HEK293 (cell line): ENCODE results near the gene FANCL.
A peak's percentile ranks its signal among the peaks of the same experiment; 100 is the strongest.

Experiments used
- CTCF ChIA-PET: fragments of 350-600 bp; formaldehyde crosslinking; extraction: SDS; loops from one replicate; lab custom pipeline; 2021; ENCODE audit warnings: antibody characterized with exemption; lab: Yijun Ruan, JAX
- POLR2A ChIA-PET: fragments of 300-600 bp; formaldehyde crosslinking; extraction: SDS; loops from one replicate; lab custom pipeline; 2020; ENCODE audit warnings: antibody characterized with exemption, inconsistent platforms; lab: Yijun Ruan, JAX
- H3K27ac ChIP-seq: fragments of 200-500 bp; sonication (Bioruptor generic); 2 replicates; pipeline ENCODE4 v1.5.1; 2014; ENCODE audit warnings: low read depth, low read length, control low read depth, inconsistent platforms; ENCODE audit errors: extremely low read depth
- H3K36me3 ChIP-seq, 2 experiments: fragments of 200-500 bp in 1 of 2; sonication (Bioruptor generic) in 1 of 2; 1 replicate in 1 of 2; 2 replicates in 1 of 2; pipeline ENCODE4 v1.5.1; 2014 to 2017; ENCODE audit warnings: inconsistent platforms in 2 of 2, low read length in 2 of 2; ENCODE audit not compliant: control insufficient read depth in 2 of 2, insufficient read depth in 1 of 2
- H3K4me1 ChIP-seq: fragments of 200-500 bp; sonication (Bioruptor generic); 2 replicates; pipeline ENCODE4 v1.5.1; 2014; ENCODE audit warnings: mild to moderate bottlenecking, low read length, inconsistent platforms; ENCODE audit not compliant: control insufficient read depth, insufficient read depth
- H3K4me3 ChIP-seq: 2 replicates; pipeline ENCODE4 v1.5.1; 2011; ENCODE audit warnings: low read depth, mild to moderate bottlenecking, control low read depth, low read length, moderate library complexity
- H3K9me3 ChIP-seq: fragments of 200-500 bp; sonication (Bioruptor generic); 2 replicates; pipeline ENCODE4 v1.5.1; 2014; ENCODE audit warnings: low read depth, low read length, inconsistent platforms; ENCODE audit not compliant: control insufficient read depth, insufficient read depth
- CTCF ChIP-seq: fragments of 450-650 bp; formaldehyde crosslinking; IDR thresholded peaks from 2 replicates; pipeline ENCODE4 v1.5.1; 2016; ENCODE audit warnings: missing biosample characterization, missing genetic modification characterization
- HOXA7 ChIP-seq: sonication (generic); formaldehyde crosslinking; IDR thresholded peaks from 2 replicates; pipeline ENCODE4 v1.8.1; 2022; ENCODE audit warnings: missing genetic modification reagents, borderline replicate concordance
- HOXD13 ChIP-seq: sonication (generic); formaldehyde crosslinking; IDR thresholded peaks from 2 replicates; pipeline ENCODE4 v1.8.0; 2022; ENCODE audit warnings: missing genetic modification reagents, borderline replicate concordance
- SALL2 ChIP-seq: fragments of 450-650 bp; formaldehyde crosslinking; IDR thresholded peaks from 2 replicates; pipeline ENCODE4 v1.5.0; 2017; ENCODE audit warnings: missing biosample characterization, mild to moderate bottlenecking, missing genetic modification characterization, borderline replicate concordance
- SCRT2 ChIP-seq: fragments of 450-650 bp; formaldehyde crosslinking; IDR thresholded peaks from 2 replicates; pipeline ENCODE4 v1.5.1; 2016; ENCODE audit warnings: missing biosample characterization, missing genetic modification characterization
- SETDB1 ChIP-seq: IDR thresholded peaks from one replicate; pipeline ENCODE4 v1.6.1; 2017; ENCODE audit warnings: mild to moderate bottlenecking, low read length, moderate library complexity, mixed read lengths; ENCODE audit not compliant: insufficient read length
- TCF7L2 ChIP-seq: IDR thresholded peaks from 2 replicates; pipeline ENCODE4 v1.6.1; 2011; ENCODE audit warnings: low read depth, mild to moderate bottlenecking, inconsistent platforms, low read length, moderate library complexity, borderline replicate concordance
- ZNF112 ChIP-seq: fragments of 450-650 bp; formaldehyde crosslinking; IDR thresholded peaks from 2 replicates; pipeline ENCODE4 v1.5.0; 2017; ENCODE audit warnings: missing biosample characterization, missing genetic modification characterization
- ZNF133 ChIP-seq: fragments of 450-650 bp; formaldehyde crosslinking; IDR thresholded peaks from 2 replicates; pipeline ENCODE4 v1.5.1; 2016; ENCODE audit warnings: missing biosample characterization, missing genetic modification characterization
- ZNF19 ChIP-seq: fragments of 450-650 bp; formaldehyde crosslinking; IDR thresholded peaks from 2 replicates; pipeline ENCODE4; 2016; ENCODE audit warnings: missing biosample characterization, missing genetic modification characterization, low read depth
- ZNF221 ChIP-seq: fragments of 450-650 bp; formaldehyde crosslinking; IDR thresholded peaks from 2 replicates; pipeline ENCODE4 v1.5.1; 2017; ENCODE audit warnings: missing biosample characterization, missing genetic modification characterization, borderline replicate concordance
- ZNF302 ChIP-seq: fragments of 450-650 bp; formaldehyde crosslinking; IDR thresholded peaks from 2 replicates; pipeline ENCODE4 v1.5.1; 2016; ENCODE audit warnings: missing biosample characterization, missing genetic modification characterization, low read depth
- ZNF341 ChIP-seq: fragments of 450-650 bp; formaldehyde crosslinking; IDR thresholded peaks from 2 replicates; pipeline ENCODE4; 2016; ENCODE audit warnings: low read depth, missing biosample characterization, missing genetic modification characterization
- ZNF354C ChIP-seq: fragments of 450-650 bp; formaldehyde crosslinking; IDR thresholded peaks from 2 replicates; pipeline ENCODE4 v1.5.1; 2016; ENCODE audit warnings: missing biosample characterization, missing genetic modification characterization, low read depth, borderline replicate concordance
- ZNF404 ChIP-seq: fragments of 450-650 bp; formaldehyde crosslinking; IDR thresholded peaks from 2 replicates; pipeline ENCODE4 v1.5.1; 2017; ENCODE audit warnings: missing biosample characterization, missing genetic modification characterization
- ZNF423 ChIP-seq: fragments of 450-650 bp; formaldehyde crosslinking; IDR thresholded peaks from 2 replicates; pipeline ENCODE4 v1.5.1; 2016; ENCODE audit warnings: missing biosample characterization, missing genetic modification characterization
- ZNF501 ChIP-seq: fragments of 450-650 bp; formaldehyde crosslinking; IDR thresholded peaks from 2 replicates; pipeline ENCODE4 v1.5.1; 2016; ENCODE audit warnings: missing biosample characterization, missing genetic modification characterization
- ZNF521 ChIP-seq: fragments of 450-650 bp; formaldehyde crosslinking; IDR thresholded peaks from 2 replicates; pipeline ENCODE4 v1.5.1; 2017; ENCODE audit warnings: missing biosample characterization, mild to moderate bottlenecking, missing genetic modification characterization
- ZNF664 ChIP-seq: fragments of 450-650 bp; formaldehyde crosslinking; IDR thresholded peaks from 2 replicates; pipeline ENCODE4 v1.5.1; 2016; ENCODE audit warnings: missing biosample characterization, missing genetic modification characterization
- TF ChIP-seq, protein P1 (sequence below): fragments of 450-650 bp; formaldehyde crosslinking; IDR thresholded peaks from 2 replicates; pipeline ENCODE4 v1.5.1; 2016; ENCODE audit warnings: missing biosample characterization, missing genetic modification characterization
- TF ChIP-seq, protein P2 (sequence below): fragments of 450-650 bp; formaldehyde crosslinking; IDR thresholded peaks from 2 replicates; pipeline ENCODE4 v1.5.1; 2016; ENCODE audit warnings: missing biosample characterization, missing genetic modification characterization

The FANCL gene

DNA sequence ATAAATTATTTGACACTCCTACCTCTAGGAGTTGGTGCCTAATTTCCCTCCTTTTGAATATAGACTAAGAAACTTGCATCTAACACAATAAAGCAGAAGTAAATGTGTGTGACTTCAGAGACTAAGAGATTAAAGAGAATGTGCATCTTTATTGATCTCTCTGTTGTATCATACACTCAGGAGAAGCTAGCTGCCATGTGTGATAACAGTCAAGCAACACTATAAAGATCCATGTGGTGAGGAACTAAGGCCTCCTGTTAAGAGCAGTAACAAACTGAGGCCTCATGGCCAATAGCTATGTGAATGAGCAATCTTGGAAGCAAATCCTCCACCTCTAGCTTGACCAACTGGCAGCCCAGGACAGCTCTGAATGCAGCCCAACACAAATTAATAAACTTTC is 3.4 kb downstream of the FANCL start:
- H3K9me3 ChIP-seq = no peaks in the 10 kb centered on the region
- ChIA-PET CTCF (interaction anchor here (0.6 kb wide), 1 partner anchor 1512 kb away, joined by 4 read pairs; no protein-coding TSS in a partner anchor), POLR2A (no interaction called here)
- H3K4me3 ChIP-seq = no peak overlapping the region
- no peaks in the 10 kb centered on the region for H3K36me3 ChIP-seq
- no peaks in the 10 kb centered on the region for H3K4me1 ChIP-seq
- no peak overlapping the region for H3K27ac ChIP-seq
- TF ChIP-seq HOXD13 (CRISPR knock-in tag) = no peak
- no peak for TF ChIP-seq SALL2
- TF ChIP-seq HOXA7 (CRISPR knock-in tag) = no peak
- no peak for TF ChIP-seq ZNF112 (tag by site-specific recombination)
- no peak for TF ChIP-seq ZNF501 (tag by site-specific recombination)
- no peak for TF ChIP-seq ZNF521 (tag by site-specific recombination)
- no peak for TF ChIP-seq ZNF341 (tag by site-specific recombination)
- TF ChIP-seq ZNF404 (tag by site-specific recombination) = no peak
- no peak for TF ChIP-seq SCRT2 (tag by site-specific recombination)
- TF ChIP-seq, protein P1, sequence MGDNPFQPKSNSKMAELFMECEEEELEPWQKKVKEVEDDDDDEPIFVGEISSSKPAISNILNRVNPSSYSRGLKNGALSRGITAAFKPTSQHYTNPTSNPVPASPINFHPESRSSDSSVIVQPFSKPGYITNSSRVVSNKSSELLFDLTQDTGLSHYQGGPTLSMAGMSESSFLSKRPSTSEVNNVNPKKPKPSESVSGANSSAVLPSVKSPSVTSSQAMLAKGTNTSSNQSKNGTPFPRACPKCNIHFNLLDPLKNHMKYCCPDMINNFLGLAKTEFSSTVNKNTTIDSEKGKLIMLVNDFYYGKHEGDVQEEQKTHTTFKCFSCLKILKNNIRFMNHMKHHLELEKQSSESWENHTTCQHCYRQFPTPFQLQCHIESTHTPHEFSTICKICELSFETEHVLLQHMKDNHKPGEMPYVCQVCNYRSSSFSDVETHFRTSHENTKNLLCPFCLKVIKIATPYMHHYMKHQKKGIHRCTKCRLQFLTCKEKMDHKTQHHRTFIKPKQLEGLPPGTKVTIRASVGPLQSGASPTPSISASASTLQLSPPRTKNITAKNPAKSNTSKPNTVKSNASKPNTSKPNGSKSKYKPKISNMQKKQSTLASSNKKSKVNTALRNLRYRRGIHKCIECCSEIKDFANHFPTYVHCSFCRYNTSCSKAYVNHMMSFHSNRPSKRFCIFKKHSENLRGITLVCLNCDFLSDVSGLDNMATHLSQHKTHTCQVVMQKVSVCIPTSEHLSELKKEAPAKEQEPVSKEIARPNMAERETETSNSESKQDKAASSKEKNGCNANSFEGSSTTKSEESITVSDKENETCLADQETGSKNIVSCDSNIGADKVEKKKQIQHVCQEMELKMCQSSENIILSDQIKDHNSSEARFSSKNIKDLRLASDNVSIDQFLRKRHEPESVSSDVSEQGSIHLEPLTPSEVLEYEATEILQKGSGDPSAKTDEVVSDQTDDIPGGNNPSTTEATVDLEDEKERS (tag by site-specific recombination) = no peak
- no peak for TF ChIP-seq ZNF664 (tag by site-specific recombination)

DNA sequence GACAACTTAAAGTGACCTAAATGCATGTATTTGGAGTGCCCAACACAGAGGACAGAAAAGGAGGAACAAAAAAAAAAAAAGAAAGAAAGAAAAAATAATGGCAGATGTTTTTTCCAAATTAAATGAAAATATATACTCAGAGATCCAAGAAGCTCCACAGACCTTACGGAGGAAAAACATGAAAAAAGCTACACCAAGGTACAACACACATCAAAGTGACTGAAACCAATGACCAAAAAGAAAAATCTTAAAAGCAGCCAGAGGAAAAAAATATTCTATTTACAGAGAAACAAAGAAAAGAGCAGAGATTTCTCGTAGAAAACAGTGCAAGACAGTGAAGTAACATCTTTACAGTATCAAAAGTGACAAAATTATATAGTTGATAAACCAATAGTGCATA is 5.1 kb downstream of the FANCL start:
- Histone ChIP-seq H3K4me1 (no peaks in the 10 kb centered on the region), H3K27ac (no peak overlapping the region), H3K36me3 (no peaks in the 10 kb centered on the region), H3K9me3 (no peaks in the 10 kb centered on the region), H3K4me3 (no peak overlapping the region)
- POLR2A ChIA-PET = no interaction called here
- TF ChIP-seq ZNF423 (tag by site-specific recombination) (no peak), TCF7L2 (no peak), SETDB1 (peak; percentile 62), ZNF302 (tag by site-specific recombination) (no peak), ZNF354C (tag by site-specific recombination) (no peak), CTCF (tag by site-specific recombination) (no peak), ZNF221 (tag by site-specific recombination) (no peak), ZNF133 (tag by site-specific recombination) (peak; percentile 97), ZNF19 (no peak)
- TF ChIP-seq, protein P2, sequence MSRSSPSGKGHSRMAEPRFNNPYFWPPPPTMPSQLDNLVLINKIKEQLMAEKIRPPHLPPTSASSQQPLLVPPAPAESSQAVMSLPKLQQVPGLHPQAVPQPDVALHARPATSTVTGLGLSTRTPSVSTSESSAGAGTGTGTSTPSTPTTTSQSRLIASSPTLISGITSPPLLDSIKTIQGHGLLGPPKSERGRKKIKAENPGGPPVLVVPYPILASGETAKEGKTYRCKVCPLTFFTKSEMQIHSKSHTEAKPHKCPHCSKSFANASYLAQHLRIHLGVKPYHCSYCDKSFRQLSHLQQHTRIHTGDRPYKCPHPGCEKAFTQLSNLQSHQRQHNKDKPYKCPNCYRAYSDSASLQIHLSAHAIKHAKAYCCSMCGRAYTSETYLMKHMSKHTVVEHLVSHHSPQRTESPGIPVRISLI (tag by site-specific recombination) = 0 out of 2 replicates have a peak, but pooled peaks have one; percentile 54
- CTCF ChIA-PET = no interaction called here
